ENCODE results near the gene CCS.
A peak's percentile ranks its signal among the peaks of the same experiment; 100 is the strongest.
"Not testable (repeated sequence)": the region's sequence is repeated elsewhere in the genome, so short reads cannot be mapped to it uniquely, and the experiment has no call there.

Gene CCS

DNA sequence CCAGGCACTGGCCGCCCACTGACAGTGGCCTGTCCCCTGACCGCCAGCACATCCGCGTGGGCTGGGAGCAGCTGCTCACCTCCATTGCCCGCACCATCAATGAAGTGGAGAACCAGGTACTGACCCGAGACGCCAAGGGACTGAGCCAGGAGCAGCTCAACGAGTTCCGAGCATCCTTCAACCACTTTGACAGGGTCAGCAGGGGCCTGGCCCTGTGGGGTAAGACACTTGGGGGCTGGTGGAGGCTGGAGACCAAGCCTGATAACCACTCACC lies 31.1 kb upstream of the CCS start:
- no peak for DNase-seq

DNA sequence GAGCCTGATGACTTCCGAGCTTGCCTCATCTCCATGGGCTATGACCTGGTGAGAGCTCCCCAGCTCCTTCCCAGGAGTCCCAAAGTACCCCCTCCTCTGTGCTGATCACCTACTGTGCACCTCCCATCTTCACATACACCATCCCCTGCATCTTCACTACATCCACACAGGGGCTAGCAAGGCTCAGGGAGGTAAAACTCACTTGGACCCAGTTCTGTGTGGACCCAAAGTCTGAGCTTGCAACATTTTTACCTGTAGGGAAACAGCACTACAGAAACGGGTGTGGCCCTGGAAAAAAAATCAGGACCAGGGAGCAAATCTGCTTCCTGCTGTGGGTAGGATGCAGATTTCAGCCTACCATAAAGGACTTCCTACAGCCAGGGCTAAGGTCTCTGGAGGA lies 30.7 kb upstream of the CCS start:
- no peak for DNase-seq

DNA sequence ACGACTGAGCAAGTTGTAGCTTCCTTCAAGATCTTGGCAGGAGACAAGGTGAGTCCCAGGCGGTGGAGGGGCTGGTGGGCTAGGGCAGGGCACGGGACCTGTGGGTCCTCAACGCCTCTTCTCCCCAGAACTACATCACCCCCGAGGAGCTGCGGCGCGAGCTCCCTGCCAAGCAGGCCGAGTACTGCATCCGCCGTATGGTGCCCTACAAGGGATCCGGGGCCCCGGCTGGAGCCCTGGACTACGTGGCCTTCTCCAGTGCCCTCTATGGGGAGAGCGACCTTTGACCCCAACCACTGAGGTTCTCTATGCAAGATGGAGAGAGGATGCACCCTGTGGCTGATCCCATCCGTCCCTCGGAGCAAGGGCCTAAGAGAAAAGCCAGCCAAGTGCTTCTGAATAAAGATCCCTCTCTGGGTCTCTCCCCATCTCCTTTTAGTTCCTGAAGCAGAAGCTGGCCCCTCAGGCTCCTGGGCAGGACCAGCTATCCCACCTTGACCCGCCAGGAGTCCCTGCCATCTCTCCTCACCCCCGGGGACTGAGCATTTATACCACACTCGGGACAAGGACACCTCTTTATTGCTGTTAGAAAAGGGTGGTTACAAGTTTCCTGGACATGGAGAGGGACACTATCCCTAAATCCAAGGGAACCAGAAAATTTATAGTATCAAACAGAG lies 29.9 kb upstream of the CCS start:
- DNase-seq, result no peak

DNA sequence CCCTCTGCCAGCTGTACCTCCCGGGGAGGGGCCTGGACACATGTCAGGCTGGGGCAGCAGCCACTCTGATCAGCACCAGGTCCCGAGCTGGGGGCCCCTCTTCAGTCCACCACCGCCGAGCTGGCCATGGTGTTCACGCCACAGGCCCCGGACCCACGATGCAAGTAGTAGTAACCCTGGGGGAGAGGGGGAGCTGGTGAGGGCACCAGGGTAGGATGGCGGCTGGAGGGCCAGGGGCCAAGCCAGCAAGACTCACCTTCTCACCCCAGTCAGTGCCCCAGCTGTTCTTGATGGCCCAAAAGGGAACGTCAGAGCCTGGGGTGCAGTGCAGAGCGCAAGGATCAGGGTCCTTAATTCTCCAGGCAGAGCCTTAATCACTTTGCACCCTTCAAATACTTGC lies 29.2 kb upstream of the CCS start:
- DNase-seq, result no peak

DNA sequence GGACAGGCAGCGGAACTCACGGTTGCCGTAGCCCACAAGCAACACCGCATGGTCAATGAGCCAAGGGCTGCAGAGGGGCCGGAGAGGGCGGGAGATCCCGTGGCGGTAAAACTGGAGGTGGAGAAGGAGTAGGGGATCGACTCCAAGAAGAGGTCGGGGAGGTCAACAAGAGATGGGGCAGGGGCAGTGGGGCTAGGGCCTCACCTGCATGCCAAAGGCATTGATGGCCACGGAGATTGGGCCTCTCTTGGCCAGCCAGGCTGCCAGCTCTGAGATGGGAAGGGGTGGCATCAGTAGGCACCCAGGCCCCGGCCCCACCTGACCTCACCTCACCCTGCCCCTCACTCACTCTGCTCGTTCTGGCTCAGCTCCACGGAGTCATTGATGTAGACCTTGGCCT lies 28.4 kb upstream of the CCS start:
- no peak for DNase-seq

DNA sequence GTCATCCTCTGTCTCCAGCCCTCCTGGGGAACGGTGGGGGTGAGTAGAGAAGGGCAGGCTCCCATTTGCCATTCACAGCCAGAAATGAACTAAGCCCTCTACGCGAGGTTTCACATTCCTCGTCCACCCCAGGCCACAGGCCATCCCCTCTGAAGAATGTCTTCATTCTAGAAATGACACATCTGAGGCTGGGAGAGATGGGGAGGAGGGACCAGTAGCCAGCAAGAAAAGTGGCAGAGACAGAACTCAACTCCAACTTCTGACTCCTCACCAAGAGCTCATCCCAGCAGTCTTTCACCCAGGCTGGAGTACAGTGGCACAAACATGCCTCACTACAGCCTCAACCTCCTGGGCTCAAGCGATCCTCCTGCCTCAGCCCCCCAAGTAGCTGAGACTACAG lies 28.0 kb upstream of the CCS start:
- no peak for DNase-seq

DNA sequence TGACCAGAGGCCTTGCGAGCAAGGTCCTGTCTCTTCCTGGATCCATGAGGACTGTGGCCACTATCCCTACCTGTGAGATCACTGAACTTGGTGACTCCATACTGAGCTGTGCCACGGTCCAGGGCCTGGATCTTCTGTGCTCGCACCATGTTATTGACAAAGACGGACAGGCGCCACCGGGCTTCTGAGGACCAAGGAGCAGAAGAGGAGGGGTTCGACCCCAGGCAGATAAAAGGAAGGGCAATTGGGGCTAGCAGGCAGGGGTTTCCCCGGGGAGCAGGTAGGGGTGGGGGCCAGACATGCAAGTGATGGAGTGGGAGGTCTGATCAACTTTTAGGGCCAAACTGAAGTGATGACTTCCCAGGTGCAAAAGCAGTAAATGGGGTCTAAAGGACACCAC lies 26.8 kb upstream of the CCS start:
- no peak for DNase-seq

DNA sequence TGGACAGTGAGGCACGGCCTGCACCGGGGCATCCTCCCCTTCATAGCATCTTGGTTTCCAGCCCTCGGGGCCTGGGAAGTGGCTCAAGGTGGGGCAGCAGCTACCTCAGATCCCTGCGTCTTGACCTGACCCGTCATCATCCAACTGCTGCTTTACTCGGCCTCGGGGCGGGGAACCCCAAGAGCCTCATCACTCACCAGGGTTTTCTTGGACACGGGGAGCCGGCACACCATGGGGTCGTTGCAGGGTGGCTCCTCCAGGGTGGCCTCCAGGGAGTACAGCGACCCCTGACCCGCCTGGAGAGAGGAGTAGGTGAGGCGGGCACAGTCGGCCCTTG lies 25.2 kb upstream of the CCS start:
- no peak for DNase-seq

DNA sequence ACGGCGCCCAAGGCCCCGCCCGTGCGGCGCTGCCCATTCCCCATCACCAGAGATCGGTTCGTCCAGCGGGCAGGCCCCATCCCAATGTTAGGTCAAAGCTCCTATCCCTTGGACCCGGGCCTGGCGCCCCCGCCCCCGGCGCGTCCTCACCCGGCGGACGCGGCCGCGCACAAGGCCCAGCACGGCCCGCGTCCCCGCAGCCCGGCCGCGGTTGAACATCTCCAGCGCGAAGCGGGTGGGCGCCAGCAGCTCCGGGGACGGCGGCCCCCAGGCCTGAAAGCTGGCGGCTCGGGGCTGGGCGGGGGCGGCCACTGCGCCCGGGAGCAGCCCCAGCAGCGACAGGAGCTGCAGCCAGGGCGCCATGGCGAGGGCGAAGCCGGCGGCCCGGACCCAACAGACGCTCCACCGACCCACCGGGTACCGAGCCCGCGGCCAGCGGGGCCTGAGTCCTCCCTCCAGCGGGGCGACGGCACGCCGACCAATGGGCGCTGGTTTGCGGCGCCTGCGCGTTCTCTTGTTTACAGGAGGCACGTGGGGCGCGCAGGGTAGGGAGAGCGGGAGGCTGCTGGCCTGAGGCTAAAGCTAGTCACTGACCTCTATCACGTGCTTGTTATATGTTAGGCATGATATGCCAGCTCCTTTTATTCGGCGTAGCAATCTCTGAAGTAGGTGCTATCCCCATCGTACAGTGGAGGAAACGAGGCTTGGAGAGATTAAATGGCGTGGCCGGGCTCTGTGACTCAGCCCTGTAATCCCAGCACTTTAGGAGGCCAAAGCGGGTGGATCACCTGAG lies 24.7 kb upstream of the CCS start, which contains the start of gene CTSF:
Gene CTSF (minus strand): TSS at position 483 of the 793 bp plus-strand sequence. CDS start 120 bp downstream, at position 363.
- DNase-seq, result peak; percentile 72

DNA sequence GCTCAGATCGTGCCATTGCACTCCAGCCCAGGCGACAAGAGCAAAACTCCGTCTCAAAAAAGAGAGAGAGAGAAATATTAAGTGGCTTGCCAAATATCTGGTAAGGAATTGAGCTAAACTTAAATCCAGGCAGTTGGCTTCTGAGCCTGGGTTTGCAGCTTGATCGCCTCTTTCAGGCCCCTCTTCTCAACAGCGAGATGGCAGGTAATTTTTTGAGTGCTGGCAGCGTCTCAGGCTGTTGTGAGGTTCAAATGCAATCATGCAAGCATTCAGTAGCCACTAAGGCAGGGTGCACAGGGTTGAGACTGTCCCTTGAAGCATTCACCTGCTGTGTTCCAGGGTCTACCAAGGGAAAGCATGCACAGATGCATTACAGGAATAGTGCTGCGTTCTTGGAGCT lies 23.9 kb upstream of the CCS start:
- DNase-seq, result no peak

DNA sequence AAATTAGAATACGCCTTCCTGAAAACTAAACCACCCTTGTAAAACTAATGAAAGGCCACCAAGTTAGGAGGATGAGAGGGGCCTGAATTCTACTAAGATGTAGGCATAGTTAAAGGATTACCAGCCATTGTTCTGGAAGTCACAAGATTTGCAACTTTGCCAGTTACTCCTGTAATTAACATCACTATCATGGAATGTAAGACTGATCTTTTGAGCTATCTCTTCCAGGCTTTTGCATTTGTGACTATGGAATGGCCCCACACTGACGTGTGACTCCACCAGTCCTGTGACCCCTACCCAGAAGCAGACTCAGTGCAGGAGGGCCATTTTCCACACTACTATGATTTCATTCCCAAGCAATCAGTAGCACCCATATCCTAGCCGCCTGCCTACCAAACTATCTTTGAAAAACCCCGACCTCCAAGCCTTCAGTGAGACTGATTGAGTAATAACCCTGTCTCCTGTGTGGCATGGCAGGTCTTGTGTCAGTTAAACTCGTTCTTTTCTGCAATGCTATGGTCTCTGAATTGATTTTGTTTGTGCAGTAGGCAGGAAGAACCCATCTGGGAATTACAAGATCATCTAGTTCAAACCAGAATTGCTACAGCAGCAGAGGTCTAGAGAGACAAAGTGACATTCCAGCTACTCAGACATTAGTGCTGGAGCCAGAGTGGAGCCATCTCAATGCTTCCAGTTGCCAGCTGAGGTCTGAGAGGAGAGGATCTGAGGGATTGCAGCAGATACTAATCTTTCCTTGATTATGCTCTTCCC lies 22.7 kb upstream of the CCS start:
- DNase-seq, result no peak

DNA sequence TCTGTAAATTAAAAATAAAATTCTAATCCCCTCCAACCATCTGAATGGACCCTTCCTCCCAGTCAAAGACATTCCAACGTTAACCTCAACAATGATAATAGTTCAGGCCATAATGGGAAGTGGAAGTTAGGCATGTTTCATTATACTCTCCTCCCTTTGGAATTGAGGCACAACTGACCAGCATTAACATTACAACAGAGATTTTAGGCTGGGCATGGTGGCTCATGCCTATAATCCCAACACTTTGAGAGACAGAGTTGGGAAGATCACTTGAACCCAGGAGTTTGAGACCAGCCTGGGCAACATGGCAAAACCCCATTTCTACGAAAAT lies 22.2 kb upstream of the CCS start:
- no peak for DNase-seq

DNA sequence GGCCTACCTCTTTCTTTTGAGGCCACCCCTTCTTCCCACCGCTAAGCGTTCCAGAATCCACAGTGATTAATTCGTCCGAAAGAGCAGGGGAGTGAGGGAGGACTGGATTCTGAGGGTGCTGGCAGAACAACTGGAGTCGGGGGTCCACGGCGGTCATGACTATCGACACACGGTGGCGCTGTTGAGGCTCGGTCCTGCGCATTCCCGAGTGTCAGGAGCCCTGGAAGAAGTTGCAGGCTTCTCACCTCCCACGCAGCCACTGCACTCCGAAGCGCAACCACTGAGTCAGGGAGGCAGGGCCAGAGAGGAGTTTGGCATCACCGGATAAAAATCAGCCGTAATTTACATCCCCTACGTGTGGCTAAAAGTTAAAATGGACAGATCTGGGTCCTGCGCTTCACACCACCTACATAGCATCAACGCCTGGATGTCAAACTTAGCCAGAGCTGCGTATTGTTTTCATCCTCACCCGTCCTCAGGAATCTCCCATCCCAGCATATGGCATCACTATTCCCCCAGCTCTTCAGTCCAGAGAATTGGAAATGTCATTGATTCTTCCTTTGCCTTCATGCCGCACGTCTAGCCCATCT lies 13.9 kb upstream of the CCS start:
- DNase-seq, result no peak

DNA sequence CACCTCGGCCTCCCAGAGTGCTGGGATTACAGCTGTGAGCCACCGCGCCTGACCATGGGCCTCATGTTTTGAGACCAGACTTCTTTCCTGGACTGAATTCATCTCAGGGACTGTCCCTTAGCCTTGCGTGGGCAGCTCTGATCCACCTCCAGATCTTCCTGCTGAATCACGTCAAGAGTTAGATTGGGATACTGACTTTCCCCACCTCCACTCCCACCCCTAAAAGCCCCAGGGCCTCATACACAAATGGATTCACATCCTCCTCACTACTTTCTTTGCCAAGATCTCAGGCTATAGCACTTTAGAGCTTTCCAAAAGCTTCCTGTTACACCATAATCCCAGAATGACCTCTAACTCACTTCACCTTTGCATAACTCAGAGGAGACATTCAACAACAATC lies 12.2 kb upstream of the CCS start:
- no peak for DNase-seq

DNA sequence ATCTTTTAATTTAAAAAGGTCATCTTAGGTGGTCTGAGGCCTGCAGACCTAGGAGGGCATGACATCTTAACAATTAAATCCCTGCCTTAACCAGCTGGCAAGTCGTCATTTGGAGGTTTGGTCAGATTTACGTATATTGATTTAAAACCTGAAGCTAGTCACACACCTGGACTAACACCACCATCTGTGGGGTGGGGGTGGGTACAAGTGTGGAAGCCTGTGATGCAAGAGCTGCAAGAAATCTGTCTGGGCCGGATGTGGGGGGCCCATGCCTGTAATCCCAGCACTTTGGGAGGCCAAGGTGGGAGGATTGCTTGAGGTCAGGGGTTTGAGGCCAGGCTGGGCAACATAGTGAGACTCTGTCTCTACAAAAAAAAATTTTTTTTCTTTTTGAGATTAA lies 11.7 kb upstream of the CCS start:
- no peak for DNase-seq

DNA sequence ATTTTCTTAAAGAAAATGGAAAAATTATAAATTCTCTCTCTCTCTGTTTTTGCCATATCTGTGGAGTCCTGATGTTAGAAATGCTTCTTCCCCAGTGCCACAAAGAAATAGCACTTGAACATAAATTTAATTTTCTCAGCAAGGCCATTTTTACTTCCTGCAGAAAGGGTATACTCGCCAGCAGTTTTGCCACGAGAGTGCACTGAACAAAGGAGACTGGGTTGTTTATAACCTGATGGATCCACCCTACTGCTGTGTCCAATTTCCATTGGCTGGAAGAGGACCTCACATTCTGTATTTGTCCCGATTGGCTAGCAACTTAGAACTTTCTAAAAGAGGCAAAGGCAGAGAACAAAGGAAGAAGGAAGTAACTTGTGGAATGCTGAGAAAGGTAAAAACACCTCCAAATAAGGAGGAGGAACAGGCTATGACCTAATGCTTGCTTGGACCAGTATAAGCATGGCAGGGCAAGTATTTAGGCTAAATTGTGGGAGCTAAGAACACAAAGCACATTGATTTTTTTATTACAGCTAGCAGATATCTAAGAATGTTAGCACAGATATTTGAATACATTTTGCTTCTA lies 10.3 kb upstream of the CCS start:
- DNase-seq, result not testable (repeated sequence)

DNA sequence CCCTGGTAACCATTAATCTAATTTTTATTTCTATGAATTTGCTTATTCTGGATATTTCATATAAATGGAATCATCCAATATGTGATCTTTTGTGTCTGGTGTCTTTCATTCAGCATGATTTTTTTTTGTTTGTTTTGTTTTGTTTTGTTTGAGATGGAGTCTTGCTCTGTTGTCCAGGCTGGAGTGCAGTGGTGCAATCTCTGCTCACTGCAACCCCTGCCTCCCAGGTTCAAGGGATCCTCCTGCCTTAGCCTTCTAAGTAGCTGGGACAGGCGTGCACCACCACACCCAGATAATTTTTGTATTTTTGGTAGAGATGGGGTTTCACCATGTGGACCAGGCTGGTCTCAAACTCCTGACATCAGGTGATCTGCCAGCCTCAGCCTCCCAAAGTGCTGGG lies 7.5 kb upstream of the CCS start:
- DNase-seq, result not testable (repeated sequence)

DNA sequence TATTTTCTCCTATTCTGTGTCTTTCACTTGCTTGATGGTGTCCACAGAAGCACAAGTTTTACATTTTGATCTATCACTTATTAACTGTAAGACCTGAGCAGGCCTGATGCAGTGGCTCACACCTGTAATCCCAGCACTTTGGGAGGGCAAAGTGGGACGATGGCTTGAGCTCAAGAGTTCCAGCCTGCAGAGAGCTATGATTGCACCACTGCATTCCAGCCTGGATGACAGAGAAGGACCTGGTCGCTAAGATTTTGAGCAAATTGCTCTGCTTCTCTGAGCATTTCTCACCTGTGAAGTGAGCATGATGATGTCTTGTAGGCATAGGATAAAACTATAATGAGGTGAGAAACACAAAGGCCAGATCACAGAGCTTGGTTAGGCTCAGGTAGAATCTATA lies 6.8 kb upstream of the CCS start:
- no peak for DNase-seq

DNA sequence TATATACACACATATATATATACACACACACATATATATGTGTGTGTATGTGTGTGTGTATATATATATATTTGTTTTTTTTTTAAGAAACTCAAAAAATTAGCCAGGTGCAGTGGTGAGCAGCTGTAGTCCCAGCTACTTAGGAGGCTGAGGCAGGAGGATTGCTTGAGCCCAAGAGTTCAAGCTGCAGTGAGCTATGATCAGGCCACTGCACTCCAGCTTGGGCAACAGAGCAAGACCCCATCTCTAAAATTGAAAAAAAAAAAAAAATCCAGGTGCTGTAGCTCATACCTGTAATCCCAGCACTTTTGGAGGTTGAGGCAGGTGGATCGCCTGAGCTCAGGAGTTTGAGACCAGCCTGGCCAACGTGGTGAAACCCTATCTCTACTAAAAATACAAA lies 3.7 kb upstream of the CCS start:
- DNase-seq, result not testable (repeated sequence)

DNA sequence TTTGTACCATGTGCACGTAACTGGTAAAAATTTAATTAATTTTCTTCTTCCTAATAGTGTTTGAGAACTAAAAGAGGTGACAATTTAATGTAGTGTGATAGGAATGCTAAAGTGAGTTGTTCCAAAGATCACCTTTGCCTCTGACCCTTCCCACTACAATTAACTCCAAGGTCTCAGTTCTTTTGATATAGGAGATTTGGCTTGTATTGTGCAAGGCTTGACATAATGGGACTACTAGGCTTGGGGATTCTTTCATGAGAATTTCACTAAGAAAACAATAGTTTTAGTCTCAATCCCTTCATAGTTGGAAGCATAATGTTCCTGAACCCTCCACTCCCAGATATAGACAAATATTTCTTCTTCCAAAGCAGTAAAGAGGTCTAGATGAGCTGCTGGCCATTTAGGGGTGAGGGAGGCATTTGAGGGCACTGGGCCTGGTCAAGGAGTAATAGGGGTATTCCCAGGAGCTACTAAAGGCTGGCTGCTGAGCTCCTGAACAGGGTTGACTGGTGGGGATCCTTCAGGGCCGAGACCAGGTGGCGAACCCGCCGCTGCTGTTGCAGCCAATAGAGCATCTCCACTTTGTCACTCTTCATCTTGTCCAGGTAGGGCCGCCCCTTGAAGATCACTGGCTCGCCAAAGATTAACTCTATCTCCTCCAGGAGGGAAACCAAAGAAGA lies 2.8 kb upstream of the CCS start:
- no peak for DNase-seq

DNA sequence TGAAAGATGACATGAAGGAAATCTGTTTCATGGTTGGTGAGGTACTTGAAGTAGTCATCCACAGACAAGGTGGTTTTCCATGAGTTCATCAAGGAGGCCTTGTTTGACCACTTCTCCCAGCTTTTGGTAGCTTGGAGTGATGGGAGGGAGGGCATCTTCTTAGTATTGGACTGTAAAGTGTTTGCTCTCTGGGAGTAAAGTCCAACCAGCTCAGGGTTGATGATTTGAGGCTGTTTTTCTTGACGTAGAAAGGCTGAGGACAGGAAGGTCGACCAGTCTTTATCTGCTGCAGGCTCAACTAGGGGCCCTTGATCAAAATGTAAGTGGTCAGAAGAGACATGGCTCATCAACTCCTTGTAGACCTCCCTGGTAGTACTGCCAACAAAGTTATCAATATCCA lies 1.8 kb upstream of the CCS start:
- no peak for DNase-seq

DNA sequence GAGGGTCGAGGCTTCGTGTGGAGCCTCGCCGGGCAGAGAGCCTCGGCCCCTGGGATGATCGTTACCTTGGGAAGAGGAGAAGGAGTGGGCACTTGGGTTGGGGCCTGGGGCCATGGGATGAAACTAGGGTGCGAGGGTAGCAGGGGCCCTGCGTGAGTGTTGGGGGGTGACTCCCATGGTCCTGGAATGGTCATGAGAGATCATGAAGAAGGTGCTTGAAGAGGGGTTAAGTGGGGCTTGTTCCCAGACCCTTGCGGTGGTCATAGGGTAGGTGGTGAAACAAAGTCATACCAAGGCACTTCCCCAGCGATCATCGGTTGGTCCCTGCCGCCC lies 284 bp downstream of the CCS start:
- DNase-seq, result no peak

DNA sequence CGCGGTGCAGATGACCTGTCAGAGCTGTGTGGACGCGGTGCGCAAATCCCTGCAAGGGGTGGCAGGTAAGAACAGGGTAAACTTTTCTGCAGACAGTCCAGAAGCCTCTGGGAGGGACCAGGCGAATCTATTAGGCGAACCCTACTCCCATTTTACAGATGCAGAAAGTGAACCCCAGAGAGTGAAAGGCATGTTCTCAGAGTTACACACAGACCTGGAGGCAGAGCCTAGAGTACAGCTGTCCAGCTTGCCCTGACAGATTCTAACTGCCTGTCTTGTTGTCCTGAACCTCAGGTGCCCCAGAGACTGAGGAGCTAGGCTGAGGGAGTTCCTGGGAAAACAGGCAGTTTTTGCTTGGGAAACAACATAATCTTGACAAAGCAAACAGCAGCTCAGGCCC lies 665 bp downstream of the CCS start:
- DNase-seq, result no peak
